ENCODE results near the gene ST6GAL2. TPM values are rescaled to one million over a fixed set of nuclear protein-coding genes. Genes with fewer than 3 reads are reported as not detected.

The ST6GAL2 gene
- total RNA-seq, 2 donors from 2014 or later = 1.7 to 2.5 TPM

DNA sequence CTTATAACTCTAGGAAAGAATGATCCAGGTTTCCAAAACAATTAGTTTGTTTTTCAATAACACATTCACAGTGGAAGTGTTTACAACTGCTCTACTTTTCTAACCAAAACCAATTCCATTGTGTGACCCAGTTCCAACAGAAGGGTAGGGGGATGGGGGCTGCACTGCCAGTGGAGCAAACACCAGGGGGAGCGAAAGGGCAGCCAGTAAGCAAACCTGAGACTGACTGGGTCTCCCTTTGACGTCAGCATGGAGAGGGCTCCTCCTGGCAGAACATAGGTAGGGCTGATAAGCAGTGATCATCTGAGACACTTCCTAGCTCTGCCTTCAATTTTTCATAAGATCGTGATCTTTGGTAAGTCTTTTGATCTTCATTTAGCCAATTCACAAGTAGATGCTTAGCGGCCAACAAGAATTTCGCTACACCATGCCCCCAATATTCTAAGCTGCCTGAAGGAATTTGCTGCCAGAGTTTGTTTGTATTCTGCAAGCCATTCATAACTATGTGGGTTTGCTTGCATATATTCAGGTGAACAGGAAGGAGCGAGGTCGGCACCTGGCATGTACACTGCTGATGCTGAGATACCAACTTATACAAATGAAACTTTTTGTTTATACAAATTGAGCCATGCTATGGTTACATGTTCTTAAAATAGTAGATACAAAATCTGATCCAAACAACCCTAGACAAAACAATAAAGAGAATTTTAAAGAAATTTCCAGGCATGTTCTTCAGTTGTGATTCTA is 45.9 kb downstream of the ST6GAL2 start:
- Histone ChIP-seq H3K9ac (ENCODE audit: low read depth in 2 of 2, low read length in 2 of 2) (no peak overlapping the region), H3K27ac (no peak overlapping the region), H3K27me3 (no peaks in the 10 kb centered on the region), H3K4me1 (no peaks in the 10 kb centered on the region), H3K4me3 (no peak overlapping the region), H3K36me3 (no peaks in the 10 kb centered on the region), H3K9me3 (no peaks in the 10 kb centered on the region)
- TF ChIP-seq, protein P1, sequence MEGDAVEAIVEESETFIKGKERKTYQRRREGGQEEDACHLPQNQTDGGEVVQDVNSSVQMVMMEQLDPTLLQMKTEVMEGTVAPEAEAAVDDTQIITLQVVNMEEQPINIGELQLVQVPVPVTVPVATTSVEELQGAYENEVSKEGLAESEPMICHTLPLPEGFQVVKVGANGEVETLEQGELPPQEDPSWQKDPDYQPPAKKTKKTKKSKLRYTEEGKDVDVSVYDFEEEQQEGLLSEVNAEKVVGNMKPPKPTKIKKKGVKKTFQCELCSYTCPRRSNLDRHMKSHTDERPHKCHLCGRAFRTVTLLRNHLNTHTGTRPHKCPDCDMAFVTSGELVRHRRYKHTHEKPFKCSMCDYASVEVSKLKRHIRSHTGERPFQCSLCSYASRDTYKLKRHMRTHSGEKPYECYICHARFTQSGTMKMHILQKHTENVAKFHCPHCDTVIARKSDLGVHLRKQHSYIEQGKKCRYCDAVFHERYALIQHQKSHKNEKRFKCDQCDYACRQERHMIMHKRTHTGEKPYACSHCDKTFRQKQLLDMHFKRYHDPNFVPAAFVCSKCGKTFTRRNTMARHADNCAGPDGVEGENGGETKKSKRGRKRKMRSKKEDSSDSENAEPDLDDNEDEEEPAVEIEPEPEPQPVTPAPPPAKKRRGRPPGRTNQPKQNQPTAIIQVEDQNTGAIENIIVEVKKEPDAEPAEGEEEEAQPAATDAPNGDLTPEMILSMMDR (IDR thresholded peaks at IDR 0.05) = no peak
- DNase-seq = no peak
- intact Hi-C loops (cut with DNase I) = no loop called here

DNA sequence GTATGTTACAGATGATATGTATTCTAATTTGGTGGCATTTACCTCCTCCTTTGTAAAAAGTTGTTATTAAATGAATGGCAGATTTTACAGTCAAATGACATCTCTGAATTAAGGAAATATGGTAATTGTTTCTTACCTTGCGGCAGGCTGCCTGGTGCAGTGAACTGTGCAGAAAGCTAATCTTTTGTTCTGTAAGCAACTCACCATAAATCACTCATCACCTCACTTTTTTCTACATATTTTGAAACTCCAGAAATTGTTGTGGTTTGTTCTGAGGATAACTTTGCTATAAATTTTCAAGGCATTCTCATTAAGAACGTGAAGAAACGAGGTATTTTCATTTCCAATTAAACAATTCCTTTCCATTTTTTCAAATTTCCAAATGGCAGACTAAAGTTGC is 52.7 kb downstream of the ST6GAL2 start:
- H3K36me3 ChIP-seq = no peaks in the 10 kb centered on the region
- TF ChIP-seq, protein P1 (IDR thresholded peaks at IDR 0.05) = no peak
- H3K27ac ChIP-seq = no peak overlapping the region
- DNase-seq = no peak
- H3K27me3 ChIP-seq = no peaks in the 10 kb centered on the region
- H3K9me3 ChIP-seq = no peaks in the 10 kb centered on the region
- intact Hi-C loops (cut with DNase I) = no loop called here
- no peak overlapping the region for H3K9ac ChIP-seq (ENCODE audit: low read depth in 2 of 2, low read length in 2 of 2)
- no peaks in the 10 kb centered on the region for H3K4me1 ChIP-seq
- no peak overlapping the region for H3K4me3 ChIP-seq

DNA sequence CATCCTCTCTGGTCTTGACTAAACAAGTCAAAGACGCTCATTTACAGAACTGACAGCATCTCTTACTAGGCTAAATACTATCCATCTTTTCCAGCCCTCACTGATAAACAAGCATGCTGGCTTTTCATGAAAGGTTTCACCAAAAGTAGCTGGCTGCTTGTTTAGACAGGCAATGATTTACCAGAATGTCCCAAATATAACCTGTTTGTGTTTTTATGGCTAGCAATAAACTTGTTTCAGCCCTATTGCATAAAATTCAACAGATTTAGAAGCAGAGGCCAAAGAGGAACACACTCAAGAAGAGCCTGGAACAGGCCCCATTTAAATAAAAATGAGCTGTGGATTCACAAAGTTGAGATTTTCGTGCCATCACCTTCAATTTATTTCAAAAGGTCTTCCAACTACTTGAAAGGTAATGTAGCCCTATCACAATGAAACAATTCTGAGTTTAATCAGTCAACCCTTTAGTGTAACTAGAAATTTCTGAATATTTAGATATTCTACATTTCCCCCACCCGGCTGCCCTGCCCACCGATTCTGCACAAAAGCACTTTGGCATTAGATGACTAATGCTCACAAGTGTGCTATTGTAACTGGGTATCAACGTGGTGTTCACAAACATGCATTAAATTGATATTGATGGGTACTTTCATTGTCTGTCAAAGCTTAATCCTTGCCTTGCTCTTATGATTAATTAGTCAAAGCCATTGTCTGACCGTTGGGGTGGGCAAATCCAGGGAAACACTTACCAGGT is 54.0 kb downstream of the ST6GAL2 start:
- no peak for DNase-seq
- intact Hi-C loops (cut with DNase I) = no loop called here
- no peaks in the 10 kb centered on the region for H3K27me3 ChIP-seq
- TF ChIP-seq, protein P1 (IDR thresholded peaks at IDR 0.05) = no peak
- H3K9me3 ChIP-seq = no peaks in the 10 kb centered on the region
- H3K4me3 ChIP-seq = no peak overlapping the region
- H3K27ac ChIP-seq = no peak overlapping the region
- no peak overlapping the region for H3K9ac ChIP-seq (ENCODE audit: low read depth in 2 of 2, low read length in 2 of 2)
- H3K36me3 ChIP-seq = no peaks in the 10 kb centered on the region
- no peaks in the 10 kb centered on the region for H3K4me1 ChIP-seq

DNA sequence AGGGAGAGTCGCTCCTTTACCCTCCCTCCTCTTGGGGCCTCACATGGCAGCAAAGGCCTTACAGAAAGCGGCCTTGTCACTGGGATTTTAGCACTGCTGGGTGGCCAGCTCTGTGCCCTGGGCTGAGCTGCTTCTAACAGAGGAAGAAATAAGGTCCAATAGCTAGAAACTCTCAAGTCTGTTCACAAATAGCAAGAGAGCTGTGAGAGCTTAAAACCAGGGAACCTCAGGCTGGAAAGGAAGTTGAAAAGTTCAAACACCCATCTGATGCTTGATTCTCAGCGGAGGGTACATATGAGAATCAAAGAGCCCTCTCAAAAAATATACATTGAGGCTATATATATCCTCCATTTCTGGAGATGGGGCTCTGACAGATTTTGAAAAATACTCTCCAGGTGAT is 54.7 kb downstream of the ST6GAL2 start:
- no peak overlapping the region for H3K27ac ChIP-seq
- intact Hi-C loops (cut with DNase I) = no loop called here
- H3K27me3 ChIP-seq = no peaks in the 10 kb centered on the region
- H3K4me1 ChIP-seq = no peaks in the 10 kb centered on the region
- DNase-seq = no peak
- no peak overlapping the region for H3K9ac ChIP-seq (ENCODE audit: low read depth in 2 of 2, low read length in 2 of 2)
- no peaks in the 10 kb centered on the region for H3K9me3 ChIP-seq
- H3K36me3 ChIP-seq = no peaks in the 10 kb centered on the region
- TF ChIP-seq, protein P1 (IDR thresholded peaks at IDR 0.05) = no peak
- H3K4me3 ChIP-seq = no peak overlapping the region

DNA sequence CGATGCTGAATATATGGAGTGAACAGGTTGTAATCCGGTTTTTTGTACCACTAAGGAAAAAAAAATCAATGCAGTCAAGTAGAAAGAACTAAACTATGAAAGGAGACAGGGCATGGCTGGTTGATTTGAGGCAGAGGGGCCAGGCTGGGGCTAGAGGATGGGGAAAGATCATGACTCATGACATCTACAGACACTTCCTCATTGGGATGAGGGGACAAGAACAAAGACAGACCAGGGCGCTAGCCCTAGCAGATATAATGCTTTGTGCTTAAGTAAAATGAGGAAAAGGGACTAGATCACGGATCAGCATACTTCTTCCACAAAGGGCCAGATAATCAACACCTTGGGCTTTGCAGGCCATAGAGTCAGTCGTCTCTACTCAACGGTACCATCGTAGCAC is 55.8 kb downstream of the ST6GAL2 start:
- intact Hi-C loops (cut with DNase I) = no loop called here
- Histone ChIP-seq H3K27ac (no peak overlapping the region), H3K27me3 (no peaks in the 10 kb centered on the region), H3K36me3 (no peaks in the 10 kb centered on the region), H3K4me1 (no peaks in the 10 kb centered on the region), H3K9ac (ENCODE audit: low read depth in 2 of 2, low read length in 2 of 2) (no peak overlapping the region), H3K4me3 (no peak overlapping the region), H3K9me3 (no peaks in the 10 kb centered on the region)
- no peak for DNase-seq
- TF ChIP-seq, protein P1 (IDR thresholded peaks at IDR 0.05) = no peak
